ENCODE results near the gene C20orf173.

C20orf173 gene

DNA sequence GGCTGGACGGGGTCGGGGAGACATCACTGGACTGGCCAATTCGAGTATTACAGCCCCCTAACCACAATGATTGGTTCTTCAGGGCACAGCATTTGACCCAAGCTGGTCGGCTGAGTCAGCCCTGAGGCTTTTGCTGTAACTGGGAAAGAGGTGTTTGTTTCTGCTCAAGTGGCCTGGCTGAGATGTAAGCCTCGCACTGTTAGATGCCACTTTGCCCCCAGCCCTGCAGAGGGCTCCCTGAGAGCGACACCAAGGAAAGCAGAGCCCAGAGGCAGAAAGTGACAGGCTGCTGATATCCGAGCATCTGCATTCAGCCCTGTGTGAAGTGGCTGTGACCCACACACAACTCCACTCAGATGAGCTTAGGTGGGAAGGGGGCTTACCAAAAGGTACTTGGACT lies 31.8 kb upstream of the C20orf173 start:
- CTCF ChIA-PET, result interaction anchor here (1.2 kb wide), 1 partner anchor 9 kb away, joined by 3 read pairs; no protein-coding TSS in a partner anchor
- POLR2A ChIA-PET, result no interaction called here
- H3K4me3 ChIP-seq (ENCODE audit: low read depth, low read length), result no peak overlapping the region
- TF ChIP-seq, protein P1, sequence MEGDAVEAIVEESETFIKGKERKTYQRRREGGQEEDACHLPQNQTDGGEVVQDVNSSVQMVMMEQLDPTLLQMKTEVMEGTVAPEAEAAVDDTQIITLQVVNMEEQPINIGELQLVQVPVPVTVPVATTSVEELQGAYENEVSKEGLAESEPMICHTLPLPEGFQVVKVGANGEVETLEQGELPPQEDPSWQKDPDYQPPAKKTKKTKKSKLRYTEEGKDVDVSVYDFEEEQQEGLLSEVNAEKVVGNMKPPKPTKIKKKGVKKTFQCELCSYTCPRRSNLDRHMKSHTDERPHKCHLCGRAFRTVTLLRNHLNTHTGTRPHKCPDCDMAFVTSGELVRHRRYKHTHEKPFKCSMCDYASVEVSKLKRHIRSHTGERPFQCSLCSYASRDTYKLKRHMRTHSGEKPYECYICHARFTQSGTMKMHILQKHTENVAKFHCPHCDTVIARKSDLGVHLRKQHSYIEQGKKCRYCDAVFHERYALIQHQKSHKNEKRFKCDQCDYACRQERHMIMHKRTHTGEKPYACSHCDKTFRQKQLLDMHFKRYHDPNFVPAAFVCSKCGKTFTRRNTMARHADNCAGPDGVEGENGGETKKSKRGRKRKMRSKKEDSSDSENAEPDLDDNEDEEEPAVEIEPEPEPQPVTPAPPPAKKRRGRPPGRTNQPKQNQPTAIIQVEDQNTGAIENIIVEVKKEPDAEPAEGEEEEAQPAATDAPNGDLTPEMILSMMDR (IDR thresholded peaks at IDR 0.05; ENCODE audit: insufficient read depth, low read length, missing control alignments), result peak; percentile 50
- no peak for DNase-seq (ENCODE audit: low read depth, low spot score)

DNA sequence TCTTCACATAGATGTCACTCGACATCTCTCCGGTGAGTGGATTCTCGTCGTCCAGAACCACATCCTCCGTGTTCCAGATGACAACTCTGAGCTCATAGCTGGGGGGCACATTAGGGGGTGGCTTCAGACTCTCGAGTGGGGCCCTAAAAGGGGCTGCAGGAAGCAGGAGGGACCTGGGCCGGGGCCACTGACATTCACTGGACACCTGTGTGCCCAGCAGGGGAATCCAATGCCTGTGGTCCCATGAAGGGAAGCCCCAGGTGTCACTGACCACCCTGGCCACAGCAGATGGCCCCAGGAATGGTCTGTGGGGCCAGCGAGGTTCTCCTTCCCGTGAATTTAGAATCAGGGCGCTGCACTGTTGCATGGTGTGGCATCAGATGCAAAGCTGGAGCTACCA lies 31.1 kb upstream of the C20orf173 start:
- no peak for DNase-seq (ENCODE audit: low read depth, low spot score)
- TF ChIP-seq, protein P1 (IDR thresholded peaks at IDR 0.05; ENCODE audit: insufficient read depth, low read length, missing control alignments), result no peak
- ChIA-PET CTCF (interaction anchor here (1.2 kb wide), 1 partner anchor 8 kb away, joined by 3 read pairs; no protein-coding TSS in a partner anchor), POLR2A (no interaction called here)
- H3K4me3 ChIP-seq (ENCODE audit: low read depth, low read length), result no peak overlapping the region

DNA sequence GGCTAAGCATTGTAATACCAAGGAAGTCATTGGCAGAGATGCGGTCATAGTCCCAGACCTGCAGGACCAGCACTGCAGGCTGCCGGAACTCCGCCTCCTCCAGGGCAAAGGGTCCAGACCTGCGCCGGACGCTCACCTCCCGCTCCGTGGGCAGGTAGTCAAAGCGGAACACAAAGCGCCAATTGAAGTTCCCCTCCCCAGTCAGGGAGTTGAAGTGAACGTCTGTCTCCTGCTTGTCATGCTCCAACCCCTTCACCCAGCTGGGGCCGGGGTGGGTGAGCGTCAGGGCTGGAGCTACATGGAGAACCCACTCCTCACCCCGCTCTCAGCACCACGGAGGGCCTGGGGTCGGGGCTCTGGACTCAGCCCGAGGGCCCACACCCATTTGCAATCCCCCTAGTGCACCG lies 30.7 kb upstream of the C20orf173 start:
- H3K4me3 ChIP-seq (ENCODE audit: low read depth, low read length), result no peak overlapping the region
- ChIA-PET POLR2A (no interaction called here), CTCF (no interaction called here)
- TF ChIP-seq, protein P1 (IDR thresholded peaks at IDR 0.05; ENCODE audit: insufficient read depth, low read length, missing control alignments), result no peak
- DNase-seq (ENCODE audit: low read depth, low spot score), result no peak

DNA sequence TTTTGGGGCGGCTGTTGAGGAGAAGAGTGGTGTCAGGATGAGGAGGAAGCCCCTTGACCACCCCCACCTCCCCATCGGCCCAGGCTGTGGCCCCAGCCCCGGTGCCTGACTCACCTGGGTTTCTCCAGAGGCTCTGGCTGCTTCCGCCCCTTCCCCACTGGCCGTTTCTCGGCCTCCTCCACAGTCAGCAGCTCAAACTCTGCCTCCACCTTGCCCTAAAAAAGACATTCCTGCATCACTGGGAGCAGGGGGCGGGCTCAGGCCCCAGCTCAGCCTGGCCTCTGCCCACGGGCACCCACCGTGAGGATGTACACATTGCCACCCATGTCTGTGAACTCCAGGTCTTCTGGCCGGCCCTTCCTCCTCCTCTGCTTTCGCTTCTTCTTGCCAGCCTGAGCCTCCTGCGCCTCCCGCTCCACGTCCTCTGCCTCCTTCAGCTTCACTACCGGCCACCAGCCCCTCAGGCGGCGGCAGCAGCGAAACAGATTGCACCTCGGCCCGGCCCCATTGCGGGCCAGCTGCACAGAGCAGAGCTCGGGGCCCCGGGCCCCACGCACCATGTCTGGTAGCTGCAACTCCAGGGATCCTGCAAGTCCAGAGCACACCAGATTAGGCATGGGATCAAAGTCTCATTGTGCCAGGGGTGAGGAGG lies 29.7 kb upstream of the C20orf173 start:
- TF ChIP-seq, protein P1 (IDR thresholded peaks at IDR 0.05; ENCODE audit: insufficient read depth, low read length, missing control alignments), result no peak
- no peak for DNase-seq (ENCODE audit: low read depth, low spot score)
- POLR2A ChIA-PET, result no interaction called here
- CTCF ChIA-PET, result no interaction called here
- no peak overlapping the region for H3K4me3 ChIP-seq (ENCODE audit: low read depth, low read length)

DNA sequence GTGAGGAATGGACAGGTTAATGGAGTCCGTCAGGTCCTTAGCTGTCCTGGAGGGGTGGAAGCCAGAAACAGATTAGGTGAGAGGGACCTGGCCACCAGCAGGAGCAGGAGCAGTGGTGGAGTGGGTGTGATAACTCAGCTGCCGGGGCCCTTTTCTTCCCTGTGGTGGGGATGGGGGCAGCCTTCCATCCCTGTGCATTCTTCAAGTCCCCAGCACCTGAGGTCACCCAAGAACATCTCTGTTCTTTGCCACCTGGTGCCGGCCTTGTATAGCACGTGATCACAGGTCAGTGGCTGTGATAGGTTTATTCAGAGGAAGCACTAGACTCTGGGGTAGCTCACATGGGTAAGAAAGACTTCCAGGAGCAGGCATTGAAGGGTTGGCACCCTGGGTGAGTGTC lies 29.0 kb upstream of the C20orf173 start:
- CTCF ChIA-PET, result no interaction called here
- TF ChIP-seq, protein P1 (IDR thresholded peaks at IDR 0.05; ENCODE audit: insufficient read depth, low read length, missing control alignments), result no peak
- H3K4me3 ChIP-seq (ENCODE audit: low read depth, low read length), result no peak overlapping the region
- DNase-seq (ENCODE audit: low read depth, low spot score), result no peak
- POLR2A ChIA-PET, result no interaction called here

DNA sequence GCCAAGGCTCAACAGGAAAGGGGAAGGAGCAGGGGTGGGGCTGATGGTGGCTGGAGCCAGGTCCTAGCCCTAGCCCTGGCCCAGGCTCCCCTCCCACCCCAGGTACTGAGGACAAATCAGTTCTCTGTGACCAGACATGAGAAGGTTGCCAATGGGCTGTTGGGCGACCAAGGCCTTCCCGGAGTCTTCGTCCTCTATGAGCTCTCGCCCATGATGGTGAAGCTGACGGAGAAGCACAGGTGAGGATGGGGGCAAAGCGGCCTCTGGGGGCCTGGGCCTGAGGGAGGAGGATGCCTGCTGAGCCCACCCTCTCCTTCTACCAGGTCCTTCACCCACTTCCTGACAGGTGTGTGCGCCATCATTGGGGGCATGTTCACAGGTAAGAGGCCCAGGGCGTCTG lies 27.4 kb upstream of the C20orf173 start:
- ChIA-PET CTCF (no interaction called here), POLR2A (no interaction called here)
- no peak for DNase-seq (ENCODE audit: low read depth, low spot score)
- no peak overlapping the region for H3K4me3 ChIP-seq (ENCODE audit: low read depth, low read length)
- TF ChIP-seq, protein P1 (IDR thresholded peaks at IDR 0.05; ENCODE audit: insufficient read depth, low read length, missing control alignments), result no peak
